ENCODE measurements around the gene SWT1. TPM values are rescaled to one million over a fixed set of nuclear protein-coding genes. Genes with fewer than 3 reads are reported as not detected.

SWT1 gene
- total RNA-seq, 1 experiment from 2014 or later = 2.3 TPM

Other genes starting within 250 kb of the SWT1 start
- gene NIBAN1, start 182.7 kb upstream of the SWT1 start, total RNA-seq (2014; rRNA removed; shearing (Covaris generic); ENCODE audit: low replicate concordance) = 11.0 and 12.8 TPM in 2 replicates
- gene RNF2, start 111.6 kb upstream of the SWT1 start, total RNA-seq (2014; rRNA removed; shearing (Covaris generic); ENCODE audit: low replicate concordance) = 15.4 and 21.4 TPM in 2 replicates
- gene TRMT1L, start 214 bp upstream of the SWT1 start, total RNA-seq (2014; rRNA removed; shearing (Covaris generic); ENCODE audit: low replicate concordance) = 8.9 and 13.0 TPM in 2 replicates
- gene IVNS1ABP, start 160.1 kb downstream of the SWT1 start, total RNA-seq (2014; rRNA removed; shearing (Covaris generic); ENCODE audit: low replicate concordance) = 28.5 and 32.5 TPM in 2 replicates

Data from MG63 (cell line).